OCI-LY3 (cell line): ENCODE results near the gene NR2F1-AS1.

ENCODE experiments used
- H2AFZ ChIP-seq: fragments of 200-600, 300-600 bp; shearing (Covaris generic); 2 replicates; pipeline ENCODE4 v1.6.0; 2014; ENCODE audit warnings: antibody characterized with exemption, low read depth, low read length
- H3K27ac ChIP-seq: fragments of 200-600, 300-600 bp; sonication (generic); 2 replicates; pipeline ENCODE4 v1.5.1; 2014; ENCODE audit warnings: mild to moderate bottlenecking, low read length, moderate library complexity, mixed read lengths
- H3K27me3 ChIP-seq: fragments of 200-600, 300-600 bp; sonication (generic); 2 replicates; pipeline ENCODE4 v1.6.1; 2014; ENCODE audit warnings: low read depth, low read length, mixed read lengths
- H3K36me3 ChIP-seq: fragments of 200-600, 300-600 bp; sonication (generic); replicated peaks from 2 replicates; pipeline ENCODE3; 2014; ENCODE audit warnings: low read depth, low read length, mixed read lengths
- H3K4me1 ChIP-seq: fragments of 300-600, 200-600 bp; sonication (generic); 2 replicates; pipeline ENCODE4 v1.6.1; 2014; ENCODE audit warnings: low read length, mixed read lengths
- H3K4me2 ChIP-seq: fragments of 200-600, 300-600 bp; sonication (generic); 2 replicates; pipeline ENCODE4 v1.6.1; 2014; ENCODE audit warnings: low read length, mixed read lengths
- H3K4me3 ChIP-seq: fragments of 300-600, 200-600 bp; sonication (generic); 2 replicates; pipeline ENCODE4 v1.5.1; 2014; ENCODE audit warnings: antibody characterized with exemption, mild to moderate bottlenecking, low read length, moderate library complexity
- H3K79me2 ChIP-seq: fragments of 300-600, 200-600 bp; shearing (Covaris generic); 2 replicates; pipeline ENCODE4 v1.6.1; 2014; ENCODE audit warnings: mild to moderate bottlenecking, low read length, mixed read lengths
- H3K9ac ChIP-seq: fragments of 300-600, 200-600 bp; shearing (Covaris generic); 2 replicates; pipeline ENCODE4 v1.6.0; 2014; ENCODE audit warnings: mild to moderate bottlenecking, low read length, moderate library complexity
- H3K9me3 ChIP-seq: fragments of 200-600, 300-600 bp; shearing (Covaris generic); 2 replicates; pipeline ENCODE4 v1.6.1; 2014; ENCODE audit warnings: low read length, mixed read lengths; ENCODE audit not compliant: insufficient read depth
- H4K20me1 ChIP-seq: fragments of 200-600, 300-600 bp; sonication (generic); 2 replicates; pipeline ENCODE4 v1.6.1; 2016; ENCODE audit warnings: low read length, mixed read lengths; ENCODE audit not compliant: insufficient read depth
- CTCF ChIP-seq: fragments of 200-600, 300-600 bp; sonication (generic); IDR thresholded peaks from 2 replicates; pipeline ENCODE4 v1.5.1; 2014; ENCODE audit warnings: antibody characterized with exemption, low read length, low read depth
- EZH2phosphoT487 ChIP-seq: fragments of 200-600 bp; shearing (Covaris generic); IDR thresholded peaks from 2 replicates; pipeline ENCODE4 v1.6.1; 2018; ENCODE audit warnings: antibody characterized with exemption, mixed run types, low read depth

The NR2F1-AS1 gene

GRCh38 chr5:93503598-93504067 lies 77.4 kb downstream of the NR2F1-AS1 start:
- Histone ChIP-seq H3K27ac (no peak overlapping the region), H2AFZ (no peak overlapping the region), H3K9ac (no peak overlapping the region), H3K79me2 (no peaks in the 10 kb centered on the region), H3K4me1 (peaks cover 9% of the 10 kb centered on the region; the same call in 1 of the 2 replicates), H3K9me3 (no peaks in the 10 kb centered on the region), H3K4me3 (no peak overlapping the region), H3K36me3 (no peaks in the 10 kb centered on the region), H4K20me1 (no peaks in the 10 kb centered on the region), H3K27me3 (no peaks in the 10 kb centered on the region), H3K4me2 (no peak overlapping the region)
- no peak for TF ChIP-seq CTCF
- TF ChIP-seq EZH2phosphoT487: no peak

DNA sequence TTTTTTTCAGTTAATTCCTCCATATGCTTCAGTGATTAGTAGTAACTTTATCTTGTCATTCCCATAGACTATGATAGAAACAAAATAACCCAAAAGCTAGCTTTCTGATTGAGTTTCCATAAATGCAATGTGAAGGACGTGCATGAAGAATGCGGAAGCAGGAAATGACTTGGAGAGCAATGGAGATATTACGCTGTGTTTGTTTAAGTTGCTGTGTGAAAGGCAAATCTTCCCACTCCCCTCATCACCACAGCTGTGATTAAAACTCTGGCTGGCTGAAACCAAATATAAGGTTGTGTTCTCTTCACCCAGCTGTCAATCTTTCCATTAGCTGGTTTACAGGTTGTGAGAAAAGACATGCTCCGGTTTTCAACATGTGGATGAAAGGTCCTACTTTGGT lies 83.9 kb downstream of the NR2F1-AS1 start:
- no peaks in the 10 kb centered on the region for H3K4me1 ChIP-seq
- no peaks in the 10 kb centered on the region for H4K20me1 ChIP-seq
- H3K27ac ChIP-seq: no peak overlapping the region
- no peaks in the 10 kb centered on the region for H3K27me3 ChIP-seq
- H2AFZ ChIP-seq: no peak overlapping the region
- no peak overlapping the region for H3K9ac ChIP-seq
- H3K36me3 ChIP-seq: no peaks in the 10 kb centered on the region
- H3K4me2 ChIP-seq: no peak overlapping the region
- H3K4me3 ChIP-seq: no peak overlapping the region
- TF ChIP-seq EZH2phosphoT487 (no peak), CTCF (no peak)
- H3K9me3 ChIP-seq: no peaks in the 10 kb centered on the region
- no peaks in the 10 kb centered on the region for H3K79me2 ChIP-seq

DNA sequence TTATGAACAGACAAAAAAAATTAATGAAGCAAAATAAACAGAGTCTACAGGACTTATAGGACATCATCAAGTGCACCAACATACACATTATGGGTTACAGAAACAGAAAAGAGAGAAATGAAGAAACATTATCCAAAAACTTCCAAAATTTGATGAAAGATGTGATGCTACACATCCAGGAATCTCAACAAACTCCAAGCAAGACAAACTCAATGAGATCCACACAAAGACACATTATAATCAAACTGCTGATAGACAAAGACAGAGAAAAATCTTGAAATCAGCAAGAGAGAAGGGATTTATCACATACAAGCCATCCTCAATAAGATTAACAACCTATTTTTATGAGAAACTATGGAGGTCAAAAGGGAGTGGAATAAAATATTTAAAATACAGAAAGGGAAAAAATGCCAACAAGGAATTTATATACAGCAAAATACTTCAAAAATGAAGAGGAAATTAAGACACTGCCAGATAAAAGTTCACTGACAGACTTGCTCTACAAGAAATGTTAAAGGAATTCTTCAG lies 101.0 kb downstream of the NR2F1-AS1 start:
- TF ChIP-seq CTCF (no peak), EZH2phosphoT487 (no peak)
- Histone ChIP-seq H3K79me2 (no peaks in the 10 kb centered on the region), H2AFZ (no peak overlapping the region), H4K20me1 (no peaks in the 10 kb centered on the region), H3K4me1 (no peaks in the 10 kb centered on the region), H3K4me3 (no peak overlapping the region), H3K9me3 (no peaks in the 10 kb centered on the region), H3K4me2 (no peak overlapping the region), H3K9ac (no peak overlapping the region), H3K27me3 (no peaks in the 10 kb centered on the region), H3K27ac (no peak overlapping the region), H3K36me3 (no peaks in the 10 kb centered on the region)

DNA sequence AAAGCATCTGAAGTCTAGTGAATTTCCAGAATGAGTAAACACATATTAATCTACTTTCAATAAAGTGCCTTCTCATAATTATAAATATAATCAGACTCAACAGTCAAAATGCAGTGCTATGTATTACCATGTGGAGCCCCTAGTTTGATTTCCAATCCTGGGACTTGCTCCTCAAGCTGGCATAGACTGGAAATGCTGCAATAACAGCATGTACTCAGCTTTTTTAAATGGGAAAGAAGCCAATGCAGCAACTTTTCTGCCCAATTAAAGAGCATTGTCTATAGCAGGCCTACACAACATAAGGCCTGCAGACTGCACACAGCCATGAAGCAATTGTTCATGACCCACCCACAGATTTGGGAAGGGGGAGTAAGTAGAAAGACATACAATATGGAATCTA lies 103.2 kb downstream of the NR2F1-AS1 start:
- Histone ChIP-seq H3K36me3 (no peaks in the 10 kb centered on the region), H3K4me2 (no peak overlapping the region), H3K27ac (no peak overlapping the region), H3K27me3 (no peaks in the 10 kb centered on the region), H2AFZ (no peak overlapping the region), H3K9ac (no peak overlapping the region), H3K4me1 (no peaks in the 10 kb centered on the region), H4K20me1 (no peaks in the 10 kb centered on the region), H3K9me3 (no peaks in the 10 kb centered on the region), H3K4me3 (no peak overlapping the region), H3K79me2 (no peaks in the 10 kb centered on the region)
- TF ChIP-seq CTCF: no peak
- TF ChIP-seq EZH2phosphoT487: no peak
